ENCODE results near the gene IGLL1.

DNA sequence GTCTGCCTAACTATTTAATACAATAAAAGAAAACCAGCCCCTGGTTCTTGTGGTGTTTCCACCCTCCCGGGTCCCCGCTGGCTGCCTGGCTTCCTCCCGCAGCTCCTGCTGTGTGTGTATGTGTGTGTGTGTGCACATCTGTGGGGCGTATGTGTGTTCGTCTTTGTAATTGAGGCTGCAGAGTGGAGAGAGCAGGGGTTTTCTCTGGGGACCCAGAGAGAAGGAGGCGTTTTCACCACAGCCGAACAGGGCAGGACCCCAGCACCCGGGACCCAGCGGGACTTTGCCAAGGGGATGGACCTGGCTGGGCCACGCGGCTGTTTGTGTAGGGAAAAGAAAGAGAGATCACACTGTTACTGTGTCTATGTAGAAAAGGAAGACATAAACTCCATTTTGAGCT lies 42.7 kb downstream of the IGLL1 start:
- no peak for TF ChIP-seq POLR2AphosphoS5 (IDR thresholded peaks at IDR 0.05)
- TF ChIP-seq, protein P1, sequence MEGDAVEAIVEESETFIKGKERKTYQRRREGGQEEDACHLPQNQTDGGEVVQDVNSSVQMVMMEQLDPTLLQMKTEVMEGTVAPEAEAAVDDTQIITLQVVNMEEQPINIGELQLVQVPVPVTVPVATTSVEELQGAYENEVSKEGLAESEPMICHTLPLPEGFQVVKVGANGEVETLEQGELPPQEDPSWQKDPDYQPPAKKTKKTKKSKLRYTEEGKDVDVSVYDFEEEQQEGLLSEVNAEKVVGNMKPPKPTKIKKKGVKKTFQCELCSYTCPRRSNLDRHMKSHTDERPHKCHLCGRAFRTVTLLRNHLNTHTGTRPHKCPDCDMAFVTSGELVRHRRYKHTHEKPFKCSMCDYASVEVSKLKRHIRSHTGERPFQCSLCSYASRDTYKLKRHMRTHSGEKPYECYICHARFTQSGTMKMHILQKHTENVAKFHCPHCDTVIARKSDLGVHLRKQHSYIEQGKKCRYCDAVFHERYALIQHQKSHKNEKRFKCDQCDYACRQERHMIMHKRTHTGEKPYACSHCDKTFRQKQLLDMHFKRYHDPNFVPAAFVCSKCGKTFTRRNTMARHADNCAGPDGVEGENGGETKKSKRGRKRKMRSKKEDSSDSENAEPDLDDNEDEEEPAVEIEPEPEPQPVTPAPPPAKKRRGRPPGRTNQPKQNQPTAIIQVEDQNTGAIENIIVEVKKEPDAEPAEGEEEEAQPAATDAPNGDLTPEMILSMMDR (IDR thresholded peaks at IDR 0.05): no peak
- TF ChIP-seq POLR2A (IDR thresholded peaks at IDR 0.05): no peak

All from upper lobe of left lung (tissue), 4 donors.